Heart right ventricle (tissue), 16 donors: ENCODE data around the gene DYSF. TPM values are rescaled to one million over a fixed set of nuclear protein-coding genes. Genes with fewer than 3 reads are reported as not detected.

Experiments used
- ATAC-seq, 8 donors: fragments of 200-7000 bp; cut with Tn5 transposase; one replicate each; pipeline ENCODE4 v1.9.1; 2020; ENCODE audit warnings: mild to moderate bottlenecking in 8 of 8, moderate library complexity in 8 of 8, moderate number of reproducible peaks in 1 of 8
- DNase-seq, 2 donors: peaks; one replicate each; pipeline ENCODE4 v3.0.0-alpha.2; 2020
- H3K27ac ChIP-seq, 10 donors: fragments of 200-600 bp; sonication (generic) in 2 of 10; one replicate each; pipeline versions ENCODE4 v1.5.0 to v1.8.0; 2020 to 2022; ENCODE audit warnings: mild to moderate bottlenecking in 3 of 10
- H3K27me3 ChIP-seq, 7 donors: fragments of 200-600 bp; one replicate each; pipeline ENCODE4 v1.8.0; 2021 to 2022; ENCODE audit warnings: mild to moderate bottlenecking in 2 of 7
- H3K36me3 ChIP-seq, 9 donors: fragments of 200-600 bp; sonication (generic) in 1 of 9; one replicate each; pipeline versions ENCODE4 v1.5.0 to v1.8.0; 2020 to 2022; ENCODE audit warnings: mild to moderate bottlenecking in 2 of 9
- H3K4me1 ChIP-seq, 9 donors: fragments of 200-600 bp; sonication (generic) in 1 of 9; one replicate each; pipeline versions ENCODE4 v1.5.0 to v1.8.0; 2020 to 2022; ENCODE audit warnings: mild to moderate bottlenecking in 4 of 9
- H3K4me3 ChIP-seq, 10 donors: fragments of 200-600 bp; sonication (generic) in 2 of 10; one replicate each; pipeline versions ENCODE4 v1.5.0 to v1.8.0; 2020 to 2022; ENCODE audit warnings: mild to moderate bottlenecking in 7 of 10, moderate library complexity in 2 of 10
- H3K9me3 ChIP-seq, 11 donors: fragments of 200-600 bp in 10 of 11; sonication (generic) in 2 of 11; one replicate each; pipeline versions ENCODE4 v1.5.0 to v1.8.0; 2013 to 2022; ENCODE audit warnings: mild to moderate bottlenecking in 2 of 11, control low read depth in 1 of 11, moderate library complexity in 1 of 11
- WGBS, 2 donors: extraction: QIAGEN DNeasy Blood & Tissue Kit; methylation state at CpG; one replicate each; pipeline ENCODE4 v1.1.7; 2013; ENCODE audit warnings: inconsistent platforms in 1 of 2; 5-methylcytosine and 5-hydroxymethylcytosine counted together
- intact Hi-C, 10 donors: fragments of 100-400 bp; cut with DNase I; formaldehyde crosslinking; loops; one replicate each; pipeline versions ENCODE4 v1.11.1 to v1.14.2; 2022
- polyA plus RNA-seq, 2 donors: library from polyadenylated mRNA; stranded (reverse); fragments of 200-250 nt; gene quantifications; one replicate each; pipeline ENCODE4 v1.2.3, GENCODE V29; 2013
- total RNA-seq, 10 donors: library from RNA; stranded (reverse); fragmentation: NEBNext Ultra II Directional in 3 of 10; extraction: Animal tissue kit (Norgen Biotek cat#: 25700) in 3 of 10; gene quantifications; one replicate each; pipeline versions ENCODE4 v1.2.1 to v1.2.4, GENCODE V29; 2021 to 2023
- TF ChIP-seq, protein P1 (sequence below), 9 donors: fragments of 200-600 bp; sonication (generic) in 2 of 9; IDR thresholded peaks; one replicate each; pipeline versions ENCODE4 v1.5.0 to v1.8.0; 2021 to 2022; ENCODE audit warnings: antibody characterized with exemption in 9 of 9, mild to moderate bottlenecking in 5 of 9, moderate library complexity in 1 of 9
- donor health status: Arrhythmogenic right ventricular cardiomyopathy.
- donor health status: ischemic (EF 13 %, LVEDD 7.1; RV severe dilation, severe dysfunction).
- donor health status: healthy with polysubstance abuse.
- donor health status: DM: no; HTN: yes; CAD: no.
- donor health status: DM: no; HTN: no; CAD: no.
- donor health status: ischemic (EF 25% LVEDD 6.9; RV normal size, moderate dysfunction).
- donor health status: ischemic (EF 25% LVEDD 5.7; RV mildly dilated, moderate dysfunction).
- donor health status: healthy.
- donor health status: DM: yes; HTN: yes; CAD: no.
- donor health status: Ischemic cardiomyopathy.
- donor health status: ischemic (EF 35%, LVEDD 5.7; RV mildly dilated, moderate dysfunction).
- donor health status: nonischemic (EF 11% LVEDD 7.7; RV severe dilation, severe dysfunction).
- donor health status: DM: yes; HTN: yes; CAD: no.
- donor health status: PGD.
- donor health status: ischemic (EF 29% LVEDD 5.4; RV normal size, mild dysfunction).
- donor health status: nonischemic (EF 23%, LVEDD 6.1; RV moderate dilation, normal function).

Gene DYSF
- total and polyA plus RNA-seq, 12 donors = 20.6 to 100 (median 64.8) TPM

DNA sequence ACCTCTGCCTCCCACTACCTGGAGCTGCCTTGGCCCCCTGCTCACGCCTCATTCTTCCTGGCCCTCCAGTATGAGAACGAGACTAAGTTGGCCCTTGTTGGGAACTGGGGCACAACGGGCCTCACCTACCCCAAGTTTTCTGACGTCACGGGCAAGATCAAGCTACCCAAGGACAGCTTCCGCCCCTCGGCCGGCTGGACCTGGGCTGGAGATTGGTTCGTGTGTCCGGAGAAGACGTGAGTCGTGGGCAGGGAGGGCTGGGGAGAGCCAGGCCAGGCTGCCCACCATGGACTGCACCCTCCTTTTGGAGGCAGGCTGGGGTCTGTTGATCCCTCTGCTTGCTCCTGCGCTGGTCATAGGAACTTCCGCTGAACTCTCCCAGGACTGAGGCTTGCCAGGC is 114.7 kb downstream of the DYSF start:
- Histone ChIP-seq H3K4me3 (no peak overlapping the region), H3K36me3 (peaks cover 0 to 86% (median 19%) of the 10 kb centered on the region in 9 donors), H3K9me3 (no peaks in the 10 kb centered on the region), H3K27me3 (no peaks in the 10 kb centered on the region), H3K4me1 (peaks cover 0 to 4% (median 0%) of the 10 kb centered on the region in 9 donors), H3K27ac (no peak overlapping the region)
- ATAC-seq (no peak), DNase-seq (no peak)
- 92 to 95% methylated on average over 14 of the region's 14 CpGs for WGBS, 2 donors
- TF ChIP-seq, protein P1, sequence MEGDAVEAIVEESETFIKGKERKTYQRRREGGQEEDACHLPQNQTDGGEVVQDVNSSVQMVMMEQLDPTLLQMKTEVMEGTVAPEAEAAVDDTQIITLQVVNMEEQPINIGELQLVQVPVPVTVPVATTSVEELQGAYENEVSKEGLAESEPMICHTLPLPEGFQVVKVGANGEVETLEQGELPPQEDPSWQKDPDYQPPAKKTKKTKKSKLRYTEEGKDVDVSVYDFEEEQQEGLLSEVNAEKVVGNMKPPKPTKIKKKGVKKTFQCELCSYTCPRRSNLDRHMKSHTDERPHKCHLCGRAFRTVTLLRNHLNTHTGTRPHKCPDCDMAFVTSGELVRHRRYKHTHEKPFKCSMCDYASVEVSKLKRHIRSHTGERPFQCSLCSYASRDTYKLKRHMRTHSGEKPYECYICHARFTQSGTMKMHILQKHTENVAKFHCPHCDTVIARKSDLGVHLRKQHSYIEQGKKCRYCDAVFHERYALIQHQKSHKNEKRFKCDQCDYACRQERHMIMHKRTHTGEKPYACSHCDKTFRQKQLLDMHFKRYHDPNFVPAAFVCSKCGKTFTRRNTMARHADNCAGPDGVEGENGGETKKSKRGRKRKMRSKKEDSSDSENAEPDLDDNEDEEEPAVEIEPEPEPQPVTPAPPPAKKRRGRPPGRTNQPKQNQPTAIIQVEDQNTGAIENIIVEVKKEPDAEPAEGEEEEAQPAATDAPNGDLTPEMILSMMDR (IDR thresholded peaks at IDR 0.05) = no peak
- intact Hi-C loops = no loop called here

- peaks cover 0 to 12% (median 2%) of the 10 kb centered on the region in 9 donors for H3K4me1 ChIP-seq
- WGBS, 2 donors = 98 to 99% methylated on average over 10 of the region's 10 CpGs
- no peak overlapping the region for H3K4me3 ChIP-seq
- TF ChIP-seq, protein P1 (IDR thresholded peaks at IDR 0.05) = no peak
- H3K27ac ChIP-seq = no peak overlapping the region
- no peaks in the 10 kb centered on the region for H3K27me3 ChIP-seq
- DNase-seq (no peak), ATAC-seq (no peak)
- no peaks in the 10 kb centered on the region for H3K9me3 ChIP-seq
- H3K36me3 ChIP-seq = peaks cover 0 to 87% (median 24%) of the 10 kb centered on the region in 9 donors
- intact Hi-C loops = no loop called here
Measured at GRCh38 chr2:71570511-71570910, 117.2 kb downstream of the DYSF start.

- 95% methylated on average over 2 of the region's 2 CpGs for WGBS, 2 donors
- DNase-seq (no peak), ATAC-seq (no peak)
- Histone ChIP-seq H3K4me1 (peaks cover 0 to 15% (median 4%) of the 10 kb centered on the region in 9 donors), H3K4me3 (no peak overlapping the region), H3K36me3 (peaks cover 0 to 87% (median 24%) of the 10 kb centered on the region in 9 donors), H3K27ac (no peak overlapping the region), H3K9me3 (no peaks in the 10 kb centered on the region), H3K27me3 (no peaks in the 10 kb centered on the region)
- TF ChIP-seq, protein P1 (IDR thresholded peaks at IDR 0.05) = no peak
- intact Hi-C loops = no loop called here
Measured at GRCh38 chr2:71570951-71571460, 117.6 kb downstream of the DYSF start.

- DNase-seq (no peak), ATAC-seq (no peak)
- Histone ChIP-seq H3K27me3 (no peaks in the 10 kb centered on the region), H3K36me3 (peaks cover 0 to 88% (median 24%) of the 10 kb centered on the region in 9 donors), H3K9me3 (no peaks in the 10 kb centered on the region), H3K4me3 (no peak overlapping the region), H3K27ac (no peak overlapping the region), H3K4me1 (peaks cover 0 to 24% (median 6%) of the 10 kb centered on the region in 9 donors)
- 73 to 94% methylated on average over 1 of the region's 1 CpG for WGBS, 2 donors
- intact Hi-C loops = no loop called here
- TF ChIP-seq, protein P1 (IDR thresholded peaks at IDR 0.05) = no peak
Measured at GRCh38 chr2:71571945-71572344, 118.6 kb downstream of the DYSF start.
